Astrocyte (in vitro differentiated cells and primary cell): Measurements from ENCODE around the gene RAB3B. TPM values are rescaled to one million over a fixed set of nuclear protein-coding genes. Genes with fewer than 3 reads are reported as not detected.

ENCODE experiments used
- DNase-seq: peaks from one replicate; pipeline ENCODE4 v3.0.0-alpha.2; 2010; ENCODE audit warnings: low read depth
- FAIRE-seq: peaks from 2 replicates; lab custom pipeline; 2011; peaks lifted over from hg19 to GRCh38; lab: Jason Lieb, UNC
- H2AFZ ChIP-seq: 2 replicates; pipeline ENCODE4 v1.6.0; 2012; ENCODE audit warnings: low read depth, low read length, inconsistent platforms
- H3K27ac ChIP-seq: 2 replicates; pipeline ENCODE4 v1.5.1; 2011; ENCODE audit warnings: low read depth, low read length, inconsistent platforms
- H3K27me3 ChIP-seq: 2 replicates; pipeline ENCODE4 v1.6.0; 2011; ENCODE audit warnings: low read length, inconsistent platforms; ENCODE audit not compliant: insufficient read depth
- H3K36me3 ChIP-seq: 2 replicates; pipeline ENCODE4 v1.5.1; 2011; ENCODE audit warnings: low read length, inconsistent platforms; ENCODE audit not compliant: insufficient read depth
- H3K4me1 ChIP-seq: 2 replicates; pipeline ENCODE4 v1.5.1; 2011; ENCODE audit warnings: low read length, inconsistent platforms; ENCODE audit not compliant: insufficient read depth
- H3K4me2 ChIP-seq: 2 replicates; pipeline ENCODE4 v1.6.0; 2012; ENCODE audit warnings: low read length, inconsistent platforms
- H3K4me3 ChIP-seq: 2 replicates; pipeline ENCODE4 v1.5.1; 2011; ENCODE audit warnings: low read depth, mild to moderate bottlenecking, low read length, inconsistent platforms; ENCODE audit not compliant: insufficient read depth
- H3K79me2 ChIP-seq: 2 replicates; pipeline ENCODE4 v1.6.0; 2012; ENCODE audit warnings: mild to moderate bottlenecking, low read length, inconsistent platforms; ENCODE audit not compliant: insufficient read depth
- H3K9ac ChIP-seq: 2 replicates; pipeline ENCODE4 v1.6.0; 2012; ENCODE audit warnings: mild to moderate bottlenecking, low read length, inconsistent platforms
- H3K9me3 ChIP-seq: 2 replicates; pipeline ENCODE4 v1.5.1; 2012; ENCODE audit warnings: low read depth, mild to moderate bottlenecking, low read length, inconsistent platforms; ENCODE audit not compliant: insufficient read depth
- H4K20me1 ChIP-seq: 2 replicates; pipeline ENCODE4 v1.6.0; 2012; ENCODE audit warnings: low read length, inconsistent platforms; ENCODE audit not compliant: insufficient read depth
- H3K27ac Mint-ChIP-seq: one replicate; pipeline ENCODE4 v1.8.0; 2021; ENCODE audit warnings: mild to moderate bottlenecking, mixed read lengths; ENCODE audit not compliant: unreplicated experiment
- H3K27me3 Mint-ChIP-seq: one replicate; pipeline ENCODE4 v1.8.0; 2021; ENCODE audit warnings: low read depth, mixed read lengths; ENCODE audit not compliant: unreplicated experiment
- H3K36me3 Mint-ChIP-seq: one replicate; pipeline ENCODE4 v1.8.0; 2021; ENCODE audit warnings: low read depth, mixed read lengths; ENCODE audit not compliant: unreplicated experiment
- H3K4me1 Mint-ChIP-seq: one replicate; pipeline ENCODE4 v1.8.0; 2021; ENCODE audit warnings: low read depth, mixed read lengths; ENCODE audit not compliant: unreplicated experiment
- H3K4me3 Mint-ChIP-seq: one replicate; pipeline ENCODE4 v1.8.0; 2021; ENCODE audit warnings: mild to moderate bottlenecking, moderate library complexity, mixed read lengths; ENCODE audit not compliant: unreplicated experiment
- H3K9me3 Mint-ChIP-seq: one replicate; pipeline ENCODE4 v1.8.0; 2021; ENCODE audit warnings: mild to moderate bottlenecking, mixed read lengths; ENCODE audit not compliant: unreplicated experiment
- CTCF ChIP-seq: IDR thresholded peaks from 2 replicates; pipeline ENCODE4 v1.5.1; 2011; ENCODE audit warnings: low read depth, mild to moderate bottlenecking, inconsistent platforms, low read length, moderate library complexity; ENCODE audit not compliant: insufficient read depth
- EZH2 ChIP-seq: IDR thresholded peaks from 2 replicates; pipeline ENCODE4 v1.6.1; 2012; ENCODE audit warnings: mild to moderate bottlenecking, low read length, inconsistent platforms; ENCODE audit not compliant: insufficient read depth
- total RNA-seq: library from RNA; stranded (reverse); gene quantifications from 2 replicates; pipeline ENCODE4 v1.2.1, GENCODE V29; 2021

The RAB3B gene
- total RNA-seq, 1 donor from 2014 or later = 49.2 TPM

- H2AFZ ChIP-seq = no peak overlapping the region
- TF ChIP-seq CTCF = no peak
- no peak for TF ChIP-seq EZH2
- H3K4me1 ChIP-seq = no peaks in the 10 kb centered on the region
- no peak for DNase-seq
- H3K27me3 Mint-ChIP-seq = no peaks in the 10 kb centered on the region
- H3K4me3 Mint-ChIP-seq = no peak overlapping the region
- no peaks in the 10 kb centered on the region for H3K9me3 Mint-ChIP-seq
- H3K27ac Mint-ChIP-seq = no peak overlapping the region
- H3K27me3 ChIP-seq = no peaks in the 10 kb centered on the region
- no peak overlapping the region for H3K4me2 ChIP-seq
- peaks cover 13% of the 10 kb centered on the region for H3K36me3 Mint-ChIP-seq
- H3K9me3 ChIP-seq = no peaks in the 10 kb centered on the region
- no peak overlapping the region for H3K4me3 ChIP-seq
- no peak for FAIRE-seq
- H3K79me2 ChIP-seq = peaks cover 13% of the 10 kb centered on the region
- H3K9ac ChIP-seq = no peak overlapping the region
- H4K20me1 ChIP-seq = peaks cover 8% of the 10 kb centered on the region
- H3K4me1 Mint-ChIP-seq = peaks cover 6% of the 10 kb centered on the region
- H3K36me3 ChIP-seq = peaks cover 13% of the 10 kb centered on the region
- H3K27ac ChIP-seq = no peak overlapping the region
Observed at GRCh38 chr1:52026278-52026677, 35.8 kb upstream of the RAB3B start.

- no peak overlapping the region for H3K4me2 ChIP-seq
- no peak overlapping the region for H2AFZ ChIP-seq
- TF ChIP-seq EZH2 (no peak), CTCF (no peak)
- no peaks in the 10 kb centered on the region for H3K27me3 ChIP-seq
- Mint-ChIP-seq H3K4me3 (no peak overlapping the region), H3K9me3 (no peaks in the 10 kb centered on the region), H3K27ac (no peak overlapping the region), H3K4me1 (no peaks in the 10 kb centered on the region), H3K27me3 (no peaks in the 10 kb centered on the region), H3K36me3 (peaks cover 14% of the 10 kb centered on the region)
- DNase-seq = no peak
- H3K4me1 ChIP-seq = no peaks in the 10 kb centered on the region
- FAIRE-seq = no peak
- H3K27ac ChIP-seq = no peak overlapping the region
- no peaks in the 10 kb centered on the region for H3K79me2 ChIP-seq
- no peak overlapping the region for H3K4me3 ChIP-seq
- no peak overlapping the region for H3K9ac ChIP-seq
- peaks cover 20% of the 10 kb centered on the region for H3K36me3 ChIP-seq
- no peaks in the 10 kb centered on the region for H3K9me3 ChIP-seq
- H4K20me1 ChIP-seq = no peaks in the 10 kb centered on the region
Observed at GRCh38 chr1:52022133-52022532, 31.6 kb upstream of the RAB3B start.

DNA sequence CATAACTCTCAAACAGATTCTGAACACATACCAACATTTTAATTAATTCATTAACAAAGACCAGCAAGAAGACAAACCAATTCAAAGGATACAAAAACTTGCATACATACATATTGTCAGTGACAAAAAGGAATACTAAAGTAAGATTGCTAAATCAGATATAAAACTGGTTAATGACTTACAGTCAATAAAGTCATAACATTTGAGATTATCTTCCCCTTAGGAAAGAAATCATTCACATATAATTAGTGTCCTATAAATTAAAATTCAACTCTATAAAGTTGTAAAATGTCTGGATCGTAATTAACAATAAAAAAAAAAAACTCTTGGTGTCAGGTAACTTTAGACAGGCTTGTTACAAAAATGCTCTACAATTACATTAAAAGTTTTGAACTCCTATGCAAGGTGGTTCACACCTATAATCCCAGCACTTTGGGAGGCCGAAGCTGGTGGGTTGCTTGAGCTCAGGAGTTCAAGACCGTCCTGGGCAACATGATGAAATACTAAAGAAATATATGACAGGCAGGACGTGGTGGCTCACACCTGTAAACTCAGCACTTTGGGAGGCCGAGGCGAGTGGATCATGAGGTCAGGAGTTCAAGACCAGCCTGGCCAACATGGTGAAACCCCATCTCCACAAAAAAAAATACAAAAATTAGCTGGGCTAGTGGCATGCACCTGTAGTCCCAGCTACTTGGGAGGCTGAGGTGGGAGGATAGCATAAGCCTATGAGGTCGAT is 17.7 kb upstream of the RAB3B start:
- Histone ChIP-seq H3K9ac (no peak overlapping the region), H3K27ac (no peak overlapping the region), H3K36me3 (no peaks in the 10 kb centered on the region), H3K27me3 (no peaks in the 10 kb centered on the region), H3K4me3 (no peak overlapping the region), H2AFZ (no peak overlapping the region), H3K4me1 (peaks cover 16% of the 10 kb centered on the region), H3K4me2 (no peak overlapping the region), H3K79me2 (no peaks in the 10 kb centered on the region), H4K20me1 (no peaks in the 10 kb centered on the region), H3K9me3 (no peaks in the 10 kb centered on the region)
- peak overlapping the region; percentile 95 for H3K27ac Mint-ChIP-seq
- no peak for TF ChIP-seq CTCF
- TF ChIP-seq EZH2 = no peak
- H3K4me3 Mint-ChIP-seq = no peak overlapping the region
- no peaks in the 10 kb centered on the region for H3K27me3 Mint-ChIP-seq
- DNase-seq (no peak), FAIRE-seq (no peak)
- no peaks in the 10 kb centered on the region for H3K36me3 Mint-ChIP-seq
- peaks cover 22% of the 10 kb centered on the region for H3K4me1 Mint-ChIP-seq
- no peaks in the 10 kb centered on the region for H3K9me3 Mint-ChIP-seq
